ENCODE results near the gene TMEM87B. TPM values are rescaled to one million over a fixed set of nuclear protein-coding genes. Genes with fewer than 3 reads are reported as not detected.

TMEM87B gene
- total and polyA plus RNA-seq, 4 donors: 11.2 to 26.4 (median 18.1) TPM

DNA sequence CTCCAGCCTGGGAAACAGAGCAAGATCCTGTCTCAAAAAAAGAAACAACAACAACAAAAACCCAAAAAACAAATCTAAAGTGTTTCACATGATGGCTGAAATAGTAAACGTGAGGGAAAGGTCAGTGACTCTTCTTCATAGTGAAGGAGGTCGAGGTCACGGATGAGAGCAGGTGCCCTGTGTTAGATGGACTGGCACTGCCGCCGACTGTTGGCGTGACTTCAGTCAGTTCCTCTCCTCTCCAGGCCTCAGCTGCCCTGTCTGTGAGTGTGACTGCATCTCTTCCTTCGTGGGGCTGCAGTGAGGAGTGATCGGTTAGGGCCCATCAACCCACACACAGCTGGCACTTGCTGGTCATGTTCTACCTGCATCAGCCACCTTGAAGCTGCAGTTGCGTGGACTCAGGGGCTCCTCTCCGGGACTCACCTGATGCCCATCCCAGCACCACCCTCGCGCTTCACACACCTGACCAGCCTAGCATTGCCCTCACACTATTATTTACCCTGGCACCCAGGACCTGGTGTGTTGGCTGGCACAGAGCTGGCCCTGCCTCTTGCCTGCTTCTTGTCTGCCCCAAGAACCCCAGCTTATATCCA is 30.1 kb upstream of the TMEM87B start:
- no peak for DNase-seq
- H3K4me3 ChIP-seq: no peak overlapping the region
- WGBS, 2 donors: 89 to 91% methylated on average over 12 of the region's 12 CpGs
- no peaks in the 10 kb centered on the region for H3K9me3 ChIP-seq (ENCODE audit: control insufficient read depth in 4 of 4, insufficient read depth in 3 of 4, low read length in 3 of 4)
- H3K27ac ChIP-seq (ENCODE audit: low read depth in 1 of 2, low read length in 1 of 2): no peak overlapping the region
- ATAC-seq (ENCODE audit: insufficient read depth, low FRiP score): no peak
- H3K36me3 ChIP-seq (ENCODE audit: control insufficient read depth in 4 of 4, insufficient read depth in 4 of 4, low read length in 4 of 4): peaks cover 0 to 6% (median 3%) of the 10 kb centered on the region in 4 donors
- TF ChIP-seq, protein P1, sequence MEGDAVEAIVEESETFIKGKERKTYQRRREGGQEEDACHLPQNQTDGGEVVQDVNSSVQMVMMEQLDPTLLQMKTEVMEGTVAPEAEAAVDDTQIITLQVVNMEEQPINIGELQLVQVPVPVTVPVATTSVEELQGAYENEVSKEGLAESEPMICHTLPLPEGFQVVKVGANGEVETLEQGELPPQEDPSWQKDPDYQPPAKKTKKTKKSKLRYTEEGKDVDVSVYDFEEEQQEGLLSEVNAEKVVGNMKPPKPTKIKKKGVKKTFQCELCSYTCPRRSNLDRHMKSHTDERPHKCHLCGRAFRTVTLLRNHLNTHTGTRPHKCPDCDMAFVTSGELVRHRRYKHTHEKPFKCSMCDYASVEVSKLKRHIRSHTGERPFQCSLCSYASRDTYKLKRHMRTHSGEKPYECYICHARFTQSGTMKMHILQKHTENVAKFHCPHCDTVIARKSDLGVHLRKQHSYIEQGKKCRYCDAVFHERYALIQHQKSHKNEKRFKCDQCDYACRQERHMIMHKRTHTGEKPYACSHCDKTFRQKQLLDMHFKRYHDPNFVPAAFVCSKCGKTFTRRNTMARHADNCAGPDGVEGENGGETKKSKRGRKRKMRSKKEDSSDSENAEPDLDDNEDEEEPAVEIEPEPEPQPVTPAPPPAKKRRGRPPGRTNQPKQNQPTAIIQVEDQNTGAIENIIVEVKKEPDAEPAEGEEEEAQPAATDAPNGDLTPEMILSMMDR (IDR thresholded peaks at IDR 0.05; ENCODE audit: control extremely low read depth, extremely low read depth): no peak
- peaks cover 0 to 4% (median 0%) of the 10 kb centered on the region in 5 donors for H3K4me1 ChIP-seq (ENCODE audit: control insufficient read depth in 5 of 5, insufficient read depth in 5 of 5, low read length in 5 of 5)
- H3K9ac ChIP-seq (ENCODE audit: insufficient read depth in 1 of 2, low read length in 2 of 2): no peak overlapping the region
- no peaks in the 10 kb centered on the region for H3K27me3 ChIP-seq (ENCODE audit: control insufficient read depth in 3 of 3, insufficient read depth in 3 of 3, low read length in 2 of 3)

DNA sequence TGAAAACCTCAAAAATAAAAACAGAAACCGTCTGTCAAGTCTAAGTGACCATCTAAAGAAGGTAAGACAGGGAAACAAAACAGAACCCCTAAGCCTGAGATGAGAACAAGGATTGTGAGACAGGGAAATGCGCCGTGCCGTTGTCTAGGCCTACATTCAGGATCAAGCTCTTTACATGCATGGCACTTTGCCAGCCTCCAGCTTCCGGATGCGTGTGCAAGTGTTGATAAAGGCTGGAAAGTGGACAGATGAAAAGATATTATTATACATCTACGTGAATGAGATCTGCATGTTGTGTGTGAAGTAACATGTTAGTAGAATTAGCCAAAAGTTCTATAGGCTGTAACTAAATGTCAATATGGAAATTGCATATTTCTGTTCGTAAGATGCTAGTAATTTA is 28.6 kb upstream of the TMEM87B start:
- TF ChIP-seq, protein P1 (IDR thresholded peaks at IDR 0.05; ENCODE audit: control extremely low read depth, extremely low read depth): no peak
- Histone ChIP-seq H3K4me1 (ENCODE audit: control insufficient read depth in 5 of 5, insufficient read depth in 5 of 5, low read length in 5 of 5) (peaks cover 0 to 7% (median 0%) of the 10 kb centered on the region in 5 donors), H3K36me3 (ENCODE audit: control insufficient read depth in 4 of 4, insufficient read depth in 4 of 4, low read length in 4 of 4) (peaks cover 0 to 6% (median 3%) of the 10 kb centered on the region in 4 donors), H3K9ac (ENCODE audit: insufficient read depth in 1 of 2, low read length in 2 of 2) (no peak overlapping the region), H3K9me3 (ENCODE audit: control insufficient read depth in 4 of 4, insufficient read depth in 3 of 4, low read length in 3 of 4) (no peaks in the 10 kb centered on the region), H3K27me3 (ENCODE audit: control insufficient read depth in 3 of 3, insufficient read depth in 3 of 3, low read length in 2 of 3) (no peaks in the 10 kb centered on the region), H3K4me3 (no peak overlapping the region), H3K27ac (ENCODE audit: low read depth in 1 of 2, low read length in 1 of 2) (no peak overlapping the region)
- ATAC-seq (ENCODE audit: insufficient read depth, low FRiP score) (no peak), DNase-seq (peak; percentile 27 to 76 (median 49))
- WGBS, 2 donors: 60 to 73% methylated on average over 8 of the region's 8 CpGs

DNA sequence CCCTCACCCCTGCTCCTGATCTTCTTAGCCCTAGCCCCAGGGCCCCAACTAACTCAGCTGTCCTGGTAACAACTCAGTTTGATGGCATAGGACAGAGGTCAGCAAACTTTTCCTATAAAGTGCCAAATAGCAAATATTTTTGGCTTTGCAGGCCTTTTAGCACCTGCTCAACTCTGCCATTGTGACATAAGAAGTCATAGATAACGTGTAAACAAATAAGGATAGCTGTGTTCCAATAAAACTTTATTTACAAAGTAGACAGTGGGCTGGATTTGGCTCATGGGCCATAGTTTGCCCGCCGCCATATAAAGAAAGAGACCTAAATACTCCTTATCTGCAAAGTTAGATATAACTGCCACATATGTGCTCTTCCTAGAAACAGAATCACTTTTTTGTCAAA is 27.3 kb upstream of the TMEM87B start:
- no peak overlapping the region for H3K9ac ChIP-seq (ENCODE audit: insufficient read depth in 1 of 2, low read length in 2 of 2)
- H3K27ac ChIP-seq (ENCODE audit: low read depth in 1 of 2, low read length in 1 of 2): no peak overlapping the region
- DNase-seq (no peak), ATAC-seq (ENCODE audit: insufficient read depth, low FRiP score) (no peak)
- peaks cover 0 to 17% (median under 1%) of the 10 kb centered on the region in 5 donors for H3K4me1 ChIP-seq (ENCODE audit: control insufficient read depth in 5 of 5, insufficient read depth in 5 of 5, low read length in 5 of 5)
- peaks cover 0 to 4% (median under 1%) of the 10 kb centered on the region in 4 donors for H3K36me3 ChIP-seq (ENCODE audit: control insufficient read depth in 4 of 4, insufficient read depth in 4 of 4, low read length in 4 of 4)
- TF ChIP-seq, protein P1 (IDR thresholded peaks at IDR 0.05; ENCODE audit: control extremely low read depth, extremely low read depth): no peak
- H3K9me3 ChIP-seq (ENCODE audit: control insufficient read depth in 4 of 4, insufficient read depth in 3 of 4, low read length in 3 of 4): no peaks in the 10 kb centered on the region
- 96 to 97% methylated on average over 3 of the region's 3 CpGs for WGBS, 2 donors
- H3K27me3 ChIP-seq (ENCODE audit: control insufficient read depth in 3 of 3, insufficient read depth in 3 of 3, low read length in 2 of 3): no peaks in the 10 kb centered on the region
- no peak overlapping the region for H3K4me3 ChIP-seq

DNA sequence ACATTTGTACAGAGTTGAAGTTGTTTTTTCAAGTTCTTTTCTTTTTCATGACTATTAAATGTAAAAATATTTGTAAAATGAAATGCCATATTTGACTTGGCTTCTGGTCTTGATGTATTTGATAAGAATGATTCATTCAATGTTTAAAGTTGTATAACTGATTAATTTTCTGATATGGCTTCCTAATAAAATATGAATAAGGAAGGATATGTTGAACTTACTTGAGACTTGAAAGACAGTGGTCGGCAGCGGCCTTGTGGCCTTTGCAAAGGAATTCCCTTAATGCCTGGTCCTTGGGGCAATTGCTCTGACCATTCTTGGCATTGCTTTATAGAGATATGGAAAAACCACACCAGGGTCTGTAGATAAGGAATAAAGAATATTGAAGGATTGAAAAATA is 25.9 kb upstream of the TMEM87B start:
- no peaks in the 10 kb centered on the region for H3K9me3 ChIP-seq (ENCODE audit: control insufficient read depth in 4 of 4, insufficient read depth in 3 of 4, low read length in 3 of 4)
- ATAC-seq (ENCODE audit: insufficient read depth, low FRiP score): no peak
- WGBS, 2 donors: 60 to 91% methylated on average over 2 of the region's 2 CpGs

More for the DNA sequence above, 25.9 kb upstream of the TMEM87B start:
- no peaks in the 10 kb centered on the region for H3K36me3 ChIP-seq (ENCODE audit: control insufficient read depth in 4 of 4, insufficient read depth in 4 of 4, low read length in 4 of 4)
- H3K4me3 ChIP-seq: no peak overlapping the region
- peaks cover 0 to 17% (median 4%) of the 10 kb centered on the region in 5 donors for H3K4me1 ChIP-seq (ENCODE audit: control insufficient read depth in 5 of 5, insufficient read depth in 5 of 5, low read length in 5 of 5)
- no peaks in the 10 kb centered on the region for H3K27me3 ChIP-seq (ENCODE audit: control insufficient read depth in 3 of 3, insufficient read depth in 3 of 3, low read length in 2 of 3)
- H3K27ac ChIP-seq (ENCODE audit: low read depth in 1 of 2, low read length in 1 of 2): no peak overlapping the region
- TF ChIP-seq, protein P1 (IDR thresholded peaks at IDR 0.05; ENCODE audit: control extremely low read depth, extremely low read depth): no peak
- no peak overlapping the region for H3K9ac ChIP-seq (ENCODE audit: insufficient read depth in 1 of 2, low read length in 2 of 2)
- no peak for DNase-seq
